ENCODE measurements around the gene SMYD3. TPM values are rescaled to one million over a fixed set of nuclear protein-coding genes. Genes with fewer than 3 reads are reported as not detected.

SMYD3 gene
- total and polyA plus RNA-seq, 2 donors (not counting 3 experiments of a cell fraction or from before 2014, with no cell fraction given) = 16.0 to 32.1 TPM

GRCh38 chr1:246216906-246217305, 290.2 kb downstream of the SMYD3 start:
- no peaks in the 10 kb centered on the region for H3K36me3 ChIP-seq (ENCODE audit: control insufficient read depth in 2 of 2, extremely low read depth in 1 of 2, insufficient read depth in 2 of 2, low read length in 2 of 2)
- FAIRE-seq (no peak), DNase-seq (ENCODE audit: low read depth, low spot score) (no peak)
- no peak overlapping the region for H2AFZ ChIP-seq (ENCODE audit: low read depth, low read length)
- CTCF ChIA-PET = no interaction called here
- H3K4me3 ChIP-seq (replicated peaks in 1 of 3; ENCODE audit: insufficient read depth in 1 of 3, low read depth in 1 of 3, low read length in 3 of 3) = no peak overlapping the region
- no peaks in the 10 kb centered on the region for H4K20me1 ChIP-seq (replicated peaks; ENCODE audit: control insufficient read depth, extremely low read depth, insufficient read depth, low read length)
- peaks cover 5% of the 10 kb centered on the region for H3K4me1 ChIP-seq (ENCODE audit: control insufficient read depth, extremely low read depth, insufficient read depth, low read length)
- H3K27me3 ChIP-seq (ENCODE audit: control insufficient read depth in 2 of 2, insufficient read depth in 2 of 2, low read length in 2 of 2) = no peaks in the 10 kb centered on the region
- H3K27ac ChIP-seq (ENCODE audit: insufficient read depth, low read depth, low read length) = no peak overlapping the region
- H3K4me2 ChIP-seq (ENCODE audit: insufficient read depth, low read length) = no peak overlapping the region
- TF ChIP-seq GATA2 (IDR thresholded peaks at IDR 0.05; ENCODE audit: insufficient read depth, insufficient read length, low read depth, low read length) (no peak), POLR2AphosphoS5 (IDR thresholded peaks at IDR 0.05; ENCODE audit: insufficient read depth, low read depth, low read length) (no peak), MAX (IDR thresholded peaks at IDR 0.05; ENCODE audit: insufficient read depth, insufficient read length) (no peak), JUN (IDR thresholded peaks at IDR 0.05; ENCODE audit: borderline replicate concordance, insufficient read depth, insufficient read length, low read depth) (no peak), EZH2 (IDR thresholded peaks at IDR 0.05; ENCODE audit: borderline replicate concordance, low read depth, low read length, severe bottlenecking) (no peak), CTCF (IDR thresholded peaks at IDR 0.05; ENCODE audit: extremely low read depth in 1 of 2, insufficient read depth in 1 of 2, low read depth in 1 of 2, low read length in 2 of 2) (no peak), MYC (IDR thresholded peaks at IDR 0.05; ENCODE audit: low read depth, low read length) (no peak), FOS (IDR thresholded peaks at IDR 0.05; ENCODE audit: borderline replicate concordance, insufficient read depth, low read length) (no peak), POLR2A (IDR thresholded peaks at IDR 0.05; ENCODE audit: low read depth, low read length) (no peak)
- POLR2A ChIA-PET = no interaction called here
- H3K79me2 ChIP-seq (ENCODE audit: control insufficient read depth, insufficient read depth, low read length) = no peaks in the 10 kb centered on the region
- BruUV-seq (replicated peaks) = no TSS peak
- dilution Hi-C loops (cut with MboI; ENCODE audit: extremely low pct_ligation_motif_present, low sequenced_read_pairs) (no loop called here), intact Hi-C loops (cut with micrococcal nuclease) (no loop called here)
- no peak overlapping the region for H3K9ac ChIP-seq (replicated peaks; ENCODE audit: extremely low read depth, insufficient read depth, low read length)
- no peaks in the 10 kb centered on the region for H3K9me1 ChIP-seq (replicated peaks; ENCODE audit: control insufficient read depth, extremely low read depth, insufficient read depth, low read length)
- no peaks in the 10 kb centered on the region for H3K9me3 ChIP-seq (replicated peaks; ENCODE audit: control insufficient read depth, insufficient read depth, low read length)
